GM23248 (cell line): ENCODE measurements around the gene KCNJ6. TPM values are rescaled to one million over a fixed set of nuclear protein-coding genes. Genes with fewer than 3 reads are reported as not detected.

Experiments
- DNase-seq: peaks from one replicate; pipeline ENCODE4 v3.0.0-alpha.2; 2015
- H2AFZ ChIP-seq: fragments of 200-600 bp; sonication (generic); 2 replicates; pipeline ENCODE4 v1.6.1; 2016; ENCODE audit warnings: antibody characterized with exemption
- H3F3A ChIP-seq: fragments of 200-600 bp; sonication (generic); 2 replicates; pipeline ENCODE4 v1.6.1; 2016; ENCODE audit warnings: mild to moderate bottlenecking, antibody characterized with exemption, mixed run types; ENCODE audit not compliant: insufficient read depth
- H3K27ac ChIP-seq: fragments of 200-600 bp; sonication (generic); 2 replicates; pipeline ENCODE4 v1.5.1; 2016; ENCODE audit warnings: mild to moderate bottlenecking
- H3K27me3 ChIP-seq: fragments of 200-600 bp; sonication (generic); replicated peaks from 2 replicates; pipeline ENCODE4 v1.6.1; 2016; ENCODE audit warnings: mild to moderate bottlenecking; ENCODE audit not compliant: insufficient read depth
- H3K36me3 ChIP-seq: fragments of 200-600 bp; sonication (generic); 2 replicates; pipeline ENCODE4 v1.6.1; 2016; ENCODE audit warnings: low read depth, mild to moderate bottlenecking
- H3K4me1 ChIP-seq: fragments of 200-600 bp; sonication (generic); 2 replicates; pipeline ENCODE4 v1.6.1; 2016; ENCODE audit warnings: mild to moderate bottlenecking; ENCODE audit not compliant: insufficient read depth
- H3K4me2 ChIP-seq: fragments of 200-600 bp; sonication (generic); one replicate; pipeline ENCODE4 v1.6.1; 2016; ENCODE audit warnings: mild to moderate bottlenecking; ENCODE audit not compliant: unreplicated experiment
- H3K4me3 ChIP-seq: fragments of 200-600 bp; sonication (generic); 2 replicates; pipeline ENCODE4 v1.5.1; 2016; ENCODE audit warnings: mild to moderate bottlenecking
- H3K79me2 ChIP-seq: fragments of 200-600 bp; sonication (generic); 2 replicates; pipeline ENCODE4 v1.6.1; 2016; ENCODE audit warnings: mild to moderate bottlenecking; ENCODE audit not compliant: insufficient read depth
- H3K9ac ChIP-seq: fragments of 200-600 bp; sonication (generic); 2 replicates; pipeline ENCODE4 v1.6.1; 2016; ENCODE audit warnings: mild to moderate bottlenecking
- H3K9me2 ChIP-seq: fragments of 200-600 bp; sonication (generic); 2 replicates; pipeline ENCODE4 v1.6.1; 2016; ENCODE audit warnings: mixed run types, mild to moderate bottlenecking, moderate library complexity; ENCODE audit not compliant: insufficient read depth
- H3K9me3 ChIP-seq: fragments of 200-600 bp; sonication (generic); one replicate; pipeline ENCODE4 v1.6.1; 2017; ENCODE audit warnings: low read depth
- H4K20me1 ChIP-seq: fragments of 200-600 bp; sonication (generic); 2 replicates; pipeline ENCODE4 v1.6.0; 2016; ENCODE audit not compliant: insufficient read depth
- EZH2 ChIP-seq: fragments of 200-600 bp; sonication (generic); IDR thresholded peaks from 2 replicates; pipeline ENCODE4 v1.6.1; 2018; ENCODE audit warnings: antibody characterized with exemption, mild to moderate bottlenecking; ENCODE audit not compliant: insufficient read depth, poor library complexity, severe bottlenecking
- EZH2phosphoT487 ChIP-seq: fragments of 200-600 bp; sonication (generic); IDR thresholded peaks from 2 replicates; pipeline ENCODE4 v1.6.1; 2018; ENCODE audit warnings: antibody characterized with exemption, moderate library complexity, mild to moderate bottlenecking, low read depth; ENCODE audit not compliant: insufficient read depth
- WGBS, 2 experiments: methylation state at CpG; one replicate each; pipeline ENCODE4 v1.1.6; 2015 to 2017; ENCODE audit warnings: low lambda C conversion rate in 2 of 2, low coverage in 1 of 2; ENCODE audit errors: missing lambda C conversion rate in 2 of 2; 5-methylcytosine and 5-hydroxymethylcytosine counted together
- in situ Hi-C: fragments of 300-500 bp; cut with MboI; formaldehyde crosslinking; loops from 2 replicates; pipeline ENCODE4 v1.15.0; 2020
- polyA plus RNA-seq: library from polyadenylated mRNA; unstranded; fragments of >200 nt; fragmentation: Nextera tagmentation; extraction: Ambion mirVana; gene quantifications from 2 replicates; pipeline ENCODE4 v1.2.1, GENCODE V29; 2016
- total RNA-seq: library from RNA; depleted of rRNA; stranded (reverse); fragments of >200 nt; shearing (Covaris generic); gene quantifications from 2 replicates; pipeline ENCODE4 v1.2.3, GENCODE V29; 2014

The KCNJ6 gene
- total and polyA plus RNA-seq, 2 experiments from 2014 or later: 0.11 TPM; not detected in 1

DNA sequence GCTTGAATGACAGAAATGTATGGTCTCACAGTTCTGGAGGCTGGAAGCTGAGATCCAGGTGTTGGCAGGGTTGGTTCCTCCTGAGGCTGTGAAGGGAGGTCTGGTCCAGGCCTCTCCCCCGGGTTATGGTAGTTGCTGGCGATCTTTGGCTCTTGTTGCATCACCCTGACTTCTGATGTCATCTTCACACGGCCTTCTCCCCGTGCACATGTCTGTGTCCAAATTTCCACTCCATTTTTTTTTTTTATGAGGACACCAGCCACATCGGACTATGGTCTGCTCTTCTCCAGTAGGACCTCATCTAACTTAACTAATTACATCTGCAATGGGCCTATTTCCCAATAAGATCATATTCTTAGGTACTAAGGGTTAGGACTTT lies 232.2 kb downstream of the KCNJ6 start:
- Histone ChIP-seq H3K4me1 (no peaks in the 10 kb centered on the region), H3K9me3 (no peaks in the 10 kb centered on the region), H3K79me2 (no peaks in the 10 kb centered on the region), H3K9me2 (no peaks in the 10 kb centered on the region), H3K4me2 (no peak overlapping the region), H3F3A (no peaks in the 10 kb centered on the region), H4K20me1 (no peaks in the 10 kb centered on the region), H2AFZ (no peak overlapping the region), H3K27me3 (peaks cover 7% of the 10 kb centered on the region), H3K4me3 (no peak overlapping the region), H3K36me3 (no peaks in the 10 kb centered on the region), H3K27ac (no peak overlapping the region), H3K9ac (no peak overlapping the region)
- no peak for TF ChIP-seq EZH2phosphoT487
- TF ChIP-seq EZH2: no peak
- 79 to 86% methylated on average over 5 of the region's 5 CpGs for WGBS, 2 experiments
- DNase-seq: no peak
- in situ Hi-C loops: no loop called here

DNA sequence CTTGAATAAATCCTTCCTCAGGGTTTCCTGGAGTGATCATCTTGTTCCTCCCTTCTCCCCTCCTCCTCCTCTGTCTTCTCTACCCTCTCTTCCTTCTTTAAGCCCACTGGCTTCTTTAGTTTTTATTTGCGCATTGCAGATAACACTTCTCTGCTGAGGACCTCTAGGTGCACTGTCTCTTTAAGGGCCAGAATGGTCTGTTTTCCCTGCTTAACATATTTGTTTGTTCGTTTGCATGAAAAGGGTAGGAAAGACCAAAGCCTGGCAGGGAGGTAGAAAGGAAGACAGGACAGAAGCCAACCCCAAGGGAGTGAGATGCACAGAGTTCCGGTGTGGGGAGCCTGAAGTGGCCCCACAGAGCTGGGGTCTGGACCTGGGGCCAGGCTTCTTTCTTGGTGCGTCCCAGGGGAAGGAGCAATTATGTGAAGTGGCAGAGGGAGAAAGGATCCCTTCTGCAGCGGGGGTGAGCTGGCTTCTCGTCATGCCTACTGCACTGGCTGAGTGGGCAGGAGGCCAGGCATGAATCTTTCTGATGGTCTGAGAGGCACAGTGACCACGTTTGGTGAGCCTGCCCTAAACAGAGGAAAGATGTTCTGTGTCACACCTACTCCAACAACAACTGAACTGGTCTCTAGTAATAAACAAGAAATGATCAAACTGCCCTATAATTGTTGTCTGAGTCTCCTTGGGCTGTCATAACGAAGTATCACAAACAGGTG lies 232.7 kb downstream of the KCNJ6 start:
- no peak for TF ChIP-seq EZH2phosphoT487
- TF ChIP-seq EZH2: no peak
- DNase-seq: no peak
- in situ Hi-C loops: no loop called here
- no peaks in the 10 kb centered on the region for H3K9me2 ChIP-seq
- peaks cover 12% of the 10 kb centered on the region; the same call in 1 of the 2 replicates for H3K27me3 ChIP-seq
- no peaks in the 10 kb centered on the region for H3K36me3 ChIP-seq
- WGBS, 2 experiments: 47 to 53% methylated on average over 8 of the region's 8 CpGs
- no peak overlapping the region for H3K27ac ChIP-seq
- H2AFZ ChIP-seq: no peak overlapping the region
- H3K9ac ChIP-seq: no peak overlapping the region
- no peak overlapping the region for H3K4me3 ChIP-seq
- no peaks in the 10 kb centered on the region for H3K4me1 ChIP-seq
- H3F3A ChIP-seq: no peaks in the 10 kb centered on the region
- H3K79me2 ChIP-seq: no peaks in the 10 kb centered on the region
- H3K9me3 ChIP-seq: no peaks in the 10 kb centered on the region
- peak overlapping the region; percentile 3 for H3K4me2 ChIP-seq
- no peaks in the 10 kb centered on the region for H4K20me1 ChIP-seq

DNA sequence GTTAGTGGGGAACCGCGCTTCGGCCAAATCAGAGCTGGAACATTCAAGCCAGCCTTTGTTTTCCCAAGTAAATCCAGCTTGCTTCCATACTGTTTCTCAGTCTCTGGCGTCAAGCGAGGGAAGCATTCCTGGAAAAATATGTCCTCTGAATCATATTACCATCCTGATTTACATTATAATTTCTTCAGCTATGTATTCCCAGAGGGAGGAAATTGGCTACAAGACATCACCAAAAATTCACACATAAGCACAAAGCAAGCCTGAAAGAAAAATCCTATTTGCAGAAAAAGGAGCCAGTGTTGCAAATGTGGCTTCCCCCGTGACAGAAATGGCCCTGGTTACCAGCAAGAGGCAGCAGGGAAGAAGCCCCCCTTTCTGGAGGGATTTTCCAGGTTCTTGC lies 233.3 kb downstream of the KCNJ6 start:
- Histone ChIP-seq H3K27me3 (peaks cover 17% of the 10 kb centered on the region; the same call in 1 of the 2 replicates), H3F3A (no peaks in the 10 kb centered on the region), H3K4me3 (no peak overlapping the region), H4K20me1 (no peaks in the 10 kb centered on the region), H3K79me2 (no peaks in the 10 kb centered on the region), H3K4me1 (no peaks in the 10 kb centered on the region), H3K9me2 (no peaks in the 10 kb centered on the region), H3K36me3 (no peaks in the 10 kb centered on the region), H3K9me3 (no peaks in the 10 kb centered on the region), H3K4me2 (peak overlapping the region; percentile 3), H2AFZ (no peak overlapping the region), H3K9ac (no peak overlapping the region), H3K27ac (no peak overlapping the region)
- no peak for TF ChIP-seq EZH2phosphoT487
- no peak for TF ChIP-seq EZH2
- DNase-seq: peak; percentile 15
- WGBS, 2 experiments: 16 to 24% methylated on average over 6 of the region's 6 CpGs
- in situ Hi-C loops: no loop called here

DNA sequence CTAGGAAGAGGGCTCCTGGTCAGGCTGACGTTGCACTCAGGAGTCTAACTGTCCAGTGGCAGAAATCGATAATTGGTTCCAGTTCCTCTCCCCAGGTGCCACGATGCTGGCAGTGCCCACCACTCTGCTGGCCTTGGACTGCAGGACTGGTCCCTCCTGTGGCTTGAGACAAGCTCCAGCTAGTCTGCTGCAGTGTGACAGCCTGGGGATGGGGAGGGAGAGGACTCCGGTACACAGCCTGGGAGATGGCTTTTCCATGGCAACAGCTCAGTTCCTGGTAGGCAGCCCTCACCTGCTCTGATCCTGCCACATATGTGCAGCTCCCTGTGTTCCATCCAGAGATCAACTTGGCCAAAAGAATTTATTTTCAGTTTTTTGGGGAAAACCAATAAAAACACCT lies 239.3 kb downstream of the KCNJ6 start:
- H3K9ac ChIP-seq: no peak overlapping the region
- no peaks in the 10 kb centered on the region for H3F3A ChIP-seq
- no peak for TF ChIP-seq EZH2
- TF ChIP-seq EZH2phosphoT487: no peak
- no peaks in the 10 kb centered on the region for H4K20me1 ChIP-seq
- no peaks in the 10 kb centered on the region for H3K4me1 ChIP-seq
- H3K9me2 ChIP-seq: no peaks in the 10 kb centered on the region
- in situ Hi-C loops: no loop called here
- H2AFZ ChIP-seq: no peak overlapping the region
- no peak overlapping the region for H3K27ac ChIP-seq
- H3K9me3 ChIP-seq: no peaks in the 10 kb centered on the region
- H3K4me3 ChIP-seq: no peak overlapping the region
- H3K79me2 ChIP-seq: no peaks in the 10 kb centered on the region
- H3K27me3 ChIP-seq: peaks cover 20% of the 10 kb centered on the region; the same call in 1 of the 2 replicates
- 66 to 75% methylated on average over 4 of the region's 4 CpGs for WGBS, 2 experiments
- no peak for DNase-seq
- no peak overlapping the region for H3K4me2 ChIP-seq
- H3K36me3 ChIP-seq: no peaks in the 10 kb centered on the region
